ENCODE measurements around the gene ZNF362. TPM values are rescaled to one million over a fixed set of nuclear protein-coding genes. Genes with fewer than 3 reads are reported as not detected.
A peak's percentile ranks its signal among the peaks of the same experiment; 100 is the strongest.

ZNF362 gene
- total and polyA plus RNA-seq, 2 of the 13 experiments (the other 11 are each of a cell fraction or from before 2014, with no cell fraction given) = 8.3 to 14.2 TPM

DNA sequence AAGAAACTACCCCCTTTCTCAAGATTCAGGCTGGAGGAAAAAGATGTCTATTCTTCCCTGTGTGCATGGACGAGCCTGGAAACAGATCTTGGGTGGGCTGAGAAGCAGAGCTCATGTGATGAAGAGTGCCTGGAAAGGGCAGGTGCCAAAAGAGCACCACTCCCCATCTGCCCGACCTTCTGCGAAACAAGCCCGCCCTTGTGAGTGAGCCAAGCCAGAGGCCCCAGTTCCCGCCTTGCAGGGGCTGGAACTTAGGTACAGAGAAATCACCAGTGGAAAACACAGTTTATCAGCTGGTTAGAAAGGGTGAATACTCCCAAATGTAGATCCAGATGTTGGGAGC lies 91.3 kb downstream of the ZNF362 start (continued):
- TF ChIP-seq, protein P1, sequence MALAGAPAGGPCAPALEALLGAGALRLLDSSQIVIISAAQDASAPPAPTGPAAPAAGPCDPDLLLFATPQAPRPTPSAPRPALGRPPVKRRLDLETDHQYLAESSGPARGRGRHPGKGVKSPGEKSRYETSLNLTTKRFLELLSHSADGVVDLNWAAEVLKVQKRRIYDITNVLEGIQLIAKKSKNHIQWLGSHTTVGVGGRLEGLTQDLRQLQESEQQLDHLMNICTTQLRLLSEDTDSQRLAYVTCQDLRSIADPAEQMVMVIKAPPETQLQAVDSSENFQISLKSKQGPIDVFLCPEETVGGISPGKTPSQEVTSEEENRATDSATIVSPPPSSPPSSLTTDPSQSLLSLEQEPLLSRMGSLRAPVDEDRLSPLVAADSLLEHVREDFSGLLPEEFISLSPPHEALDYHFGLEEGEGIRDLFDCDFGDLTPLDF (CRISPR knock-in tag; IDR thresholded peaks at IDR 0.05) = 0 out of 2 replicates have a peak, but pooled peaks have one; percentile 39
- TF ChIP-seq ZNF33B (CRISPR knock-in tag; IDR thresholded peaks at IDR 0.05) = no peak
- TF ChIP-seq ZNF431 (CRISPR knock-in tag; IDR thresholded peaks at IDR 0.05; ENCODE audit: borderline replicate concordance, low read depth) = peak; percentile 85; the same call in 1 of the 2 replicates
- TF ChIP-seq PHF8 (CRISPR knock-in tag; IDR thresholded peaks at IDR 0.05) = peak; percentile 20; the same call in 1 of the 2 replicates
- TF ChIP-seq ZFP37 (CRISPR knock-in tag; IDR thresholded peaks at IDR 0.05; ENCODE audit: borderline replicate concordance) = no peak
- TF ChIP-seq ZNF605 (CRISPR knock-in tag; IDR thresholded peaks at IDR 0.05) = no peak
- no peak for TF ChIP-seq FOXJ3 (CRISPR knock-in tag; IDR thresholded peaks at IDR 0.05; ENCODE audit: borderline replicate concordance)
- TF ChIP-seq KLF13 (CRISPR knock-in tag; IDR thresholded peaks at IDR 0.05) = no peak
- no peak for TF ChIP-seq PAWR (CRISPR knock-in tag; IDR thresholded peaks at IDR 0.05; ENCODE audit: borderline replicate concordance)
- TF ChIP-seq ZNF10 (CRISPR knock-in tag; IDR thresholded peaks at IDR 0.05; ENCODE audit: borderline replicate concordance, low read depth) = no peak
- TF ChIP-seq, protein P2, sequence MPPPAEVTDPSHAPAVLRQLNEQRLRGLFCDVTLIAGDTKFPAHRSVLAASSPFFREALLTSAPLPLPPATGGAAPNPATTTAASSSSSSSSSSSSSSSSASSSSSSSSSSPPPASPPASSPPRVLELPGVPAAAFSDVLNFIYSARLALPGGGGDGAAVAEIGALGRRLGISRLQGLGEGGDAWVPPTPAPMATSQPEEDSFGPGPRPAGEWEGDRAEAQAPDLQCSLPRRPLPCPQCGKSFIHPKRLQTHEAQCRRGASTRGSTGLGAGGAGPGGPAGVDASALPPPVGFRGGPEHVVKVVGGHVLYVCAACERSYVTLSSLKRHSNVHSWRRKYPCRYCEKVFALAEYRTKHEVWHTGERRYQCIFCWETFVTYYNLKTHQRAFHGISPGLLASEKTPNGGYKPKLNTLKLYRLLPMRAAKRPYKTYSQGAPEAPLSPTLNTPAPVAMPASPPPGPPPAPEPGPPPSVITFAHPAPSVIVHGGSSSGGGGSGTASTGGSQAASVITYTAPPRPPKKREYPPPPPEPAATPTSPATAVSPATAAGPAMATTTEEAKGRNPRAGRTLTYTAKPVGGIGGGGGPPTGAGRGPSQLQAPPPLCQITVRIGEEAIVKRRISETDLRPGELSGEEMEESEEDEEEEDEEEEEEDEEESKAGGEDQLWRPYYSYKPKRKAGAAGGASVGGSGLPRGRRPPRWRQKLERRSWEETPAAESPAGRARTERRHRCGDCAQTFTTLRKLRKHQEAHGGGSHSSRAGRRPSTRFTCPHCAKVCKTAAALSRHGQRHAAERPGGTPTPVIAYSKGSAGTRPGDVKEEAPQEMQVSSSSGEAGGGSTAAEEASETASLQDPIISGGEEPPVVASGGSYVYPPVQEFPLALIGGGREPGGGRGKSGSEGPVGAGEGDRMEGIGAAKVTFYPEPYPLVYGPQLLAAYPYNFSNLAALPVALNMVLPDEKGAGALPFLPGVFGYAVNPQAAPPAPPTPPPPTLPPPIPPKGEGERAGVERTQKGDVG (CRISPR knock-in tag; IDR thresholded peaks at IDR 0.05; ENCODE audit: borderline replicate concordance) = no peak
- TF ChIP-seq STAT5B (CRISPR knock-in tag; IDR thresholded peaks at IDR 0.05) = no peak
- TF ChIP-seq, protein P3, sequence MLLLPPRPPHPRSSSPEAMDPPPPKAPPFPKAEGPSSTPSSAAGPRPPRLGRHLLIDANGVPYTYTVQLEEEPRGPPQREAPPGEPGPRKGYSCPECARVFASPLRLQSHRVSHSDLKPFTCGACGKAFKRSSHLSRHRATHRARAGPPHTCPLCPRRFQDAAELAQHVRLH (CRISPR knock-in tag; IDR thresholded peaks at IDR 0.05; ENCODE audit: borderline replicate concordance, low read depth) = no peak
- no peak for TF ChIP-seq ZNF350 (CRISPR knock-in tag; IDR thresholded peaks at IDR 0.05; ENCODE audit: borderline replicate concordance, low read depth)
- no peak for TF ChIP-seq NCOA2 (CRISPR knock-in tag; IDR thresholded peaks at IDR 0.05)
- TF ChIP-seq, protein P4, sequence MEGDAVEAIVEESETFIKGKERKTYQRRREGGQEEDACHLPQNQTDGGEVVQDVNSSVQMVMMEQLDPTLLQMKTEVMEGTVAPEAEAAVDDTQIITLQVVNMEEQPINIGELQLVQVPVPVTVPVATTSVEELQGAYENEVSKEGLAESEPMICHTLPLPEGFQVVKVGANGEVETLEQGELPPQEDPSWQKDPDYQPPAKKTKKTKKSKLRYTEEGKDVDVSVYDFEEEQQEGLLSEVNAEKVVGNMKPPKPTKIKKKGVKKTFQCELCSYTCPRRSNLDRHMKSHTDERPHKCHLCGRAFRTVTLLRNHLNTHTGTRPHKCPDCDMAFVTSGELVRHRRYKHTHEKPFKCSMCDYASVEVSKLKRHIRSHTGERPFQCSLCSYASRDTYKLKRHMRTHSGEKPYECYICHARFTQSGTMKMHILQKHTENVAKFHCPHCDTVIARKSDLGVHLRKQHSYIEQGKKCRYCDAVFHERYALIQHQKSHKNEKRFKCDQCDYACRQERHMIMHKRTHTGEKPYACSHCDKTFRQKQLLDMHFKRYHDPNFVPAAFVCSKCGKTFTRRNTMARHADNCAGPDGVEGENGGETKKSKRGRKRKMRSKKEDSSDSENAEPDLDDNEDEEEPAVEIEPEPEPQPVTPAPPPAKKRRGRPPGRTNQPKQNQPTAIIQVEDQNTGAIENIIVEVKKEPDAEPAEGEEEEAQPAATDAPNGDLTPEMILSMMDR (CRISPR knock-in tag; IDR thresholded peaks at IDR 0.05) = no peak
- no peak for TF ChIP-seq ZNF510 (CRISPR knock-in tag; IDR thresholded peaks at IDR 0.05; ENCODE audit: low read depth)
- TF ChIP-seq ZNF562 (CRISPR knock-in tag; IDR thresholded peaks at IDR 0.05; ENCODE audit: borderline replicate concordance) = no peak
- TF ChIP-seq ZNF354B (CRISPR knock-in tag; IDR thresholded peaks at IDR 0.05) = no peak
- no peak for TF ChIP-seq ZBTB42 (CRISPR knock-in tag; IDR thresholded peaks at IDR 0.05)
- TF ChIP-seq, protein P5, sequence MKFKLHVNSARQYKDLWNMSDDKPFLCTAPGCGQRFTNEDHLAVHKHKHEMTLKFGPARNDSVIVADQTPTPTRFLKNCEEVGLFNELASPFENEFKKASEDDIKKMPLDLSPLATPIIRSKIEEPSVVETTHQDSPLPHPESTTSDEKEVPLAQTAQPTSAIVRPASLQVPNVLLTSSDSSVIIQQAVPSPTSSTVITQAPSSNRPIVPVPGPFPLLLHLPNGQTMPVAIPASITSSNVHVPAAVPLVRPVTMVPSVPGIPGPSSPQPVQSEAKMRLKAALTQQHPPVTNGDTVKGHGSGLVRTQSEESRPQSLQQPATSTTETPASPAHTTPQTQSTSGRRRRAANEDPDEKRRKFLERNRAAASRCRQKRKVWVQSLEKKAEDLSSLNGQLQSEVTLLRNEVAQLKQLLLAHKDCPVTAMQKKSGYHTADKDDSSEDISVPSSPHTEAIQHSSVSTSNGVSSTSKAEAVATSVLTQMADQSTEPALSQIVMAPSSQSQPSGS (CRISPR knock-in tag; IDR thresholded peaks at IDR 0.05) = no peak
- no peak for TF ChIP-seq CBX1 (IDR thresholded peaks at IDR 0.05; ENCODE audit: low read depth)
- no peak for TF ChIP-seq ZNF138 (CRISPR knock-in tag; IDR thresholded peaks at IDR 0.05; ENCODE audit: low read depth)
- TF ChIP-seq RAD51 (IDR thresholded peaks at IDR 0.05; ENCODE audit: borderline replicate concordance) = no peak
- no peak for TF ChIP-seq NFIC (IDR thresholded peaks at IDR 0.05; ENCODE audit: low read length)

Measured in HepG2 (cell line).